Measurements from ENCODE around the gene OR52B4. TPM values are rescaled to one million over a fixed set of nuclear protein-coding genes. Genes with fewer than 3 reads are reported as not detected.
"Not testable (repeated sequence)": the region's sequence is repeated elsewhere in the genome, so short reads cannot be mapped to it uniquely, and the experiment has no call there.

Gene OR52B4
- total RNA-seq, 1 donor from 2014 or later = not detected

DNA sequence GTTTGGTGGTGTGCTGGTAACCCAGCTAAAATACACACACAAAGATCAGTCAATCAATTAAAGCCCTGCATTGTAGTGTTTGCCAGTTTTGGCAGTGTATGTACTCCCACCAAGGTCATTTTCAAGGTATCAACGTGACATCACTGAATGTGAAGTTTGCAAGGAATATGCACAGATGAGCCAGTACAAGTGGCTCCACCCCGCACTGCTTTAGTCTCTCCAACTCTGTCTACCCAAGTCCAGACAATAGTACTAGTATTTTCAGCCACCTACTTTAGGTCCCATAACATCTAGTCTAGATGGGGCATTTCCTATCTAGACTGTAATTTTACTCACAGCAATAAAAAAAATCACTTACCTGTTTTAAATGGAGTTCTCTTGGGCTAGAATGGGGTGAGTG, 22.8 kb downstream of the OR52B4 start:
- H3K4me1 Mint-ChIP-seq (ENCODE audit: low read depth); H3K27me3 Mint-ChIP-seq (ENCODE audit: low read depth); H3K27ac Mint-ChIP-seq; H3K36me3 Mint-ChIP-seq (ENCODE audit: low read depth); intact Hi-C loops (cut with micrococcal nuclease); H3K4me3 Mint-ChIP-seq (ENCODE audit: low read depth); H3K9me3 Mint-ChIP-seq; DNase-seq (ENCODE audit: low spot score): not testable (repeated sequence)

DNA sequence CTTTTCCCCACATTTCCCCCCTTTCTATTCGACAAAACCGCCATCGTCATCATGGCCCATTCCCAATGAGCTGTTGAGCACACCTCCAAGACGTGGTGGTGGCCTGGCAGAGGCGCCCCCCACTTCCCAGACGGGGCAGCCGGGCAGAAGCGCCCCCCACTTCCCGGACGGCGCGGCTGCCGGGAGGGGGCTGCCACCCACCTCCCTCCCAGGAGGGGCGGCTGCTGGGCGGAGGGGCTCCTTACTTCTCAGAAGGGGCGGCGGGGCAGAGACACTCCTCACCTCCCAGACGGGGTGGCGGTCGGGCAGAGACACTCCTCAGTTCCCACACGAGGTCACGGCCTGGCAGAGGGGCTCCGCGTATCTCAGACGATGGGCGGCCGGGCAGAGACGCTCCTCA, 33.8 kb downstream of the OR52B4 start:
- H3K9me3 Mint-ChIP-seq; H3K36me3 Mint-ChIP-seq (ENCODE audit: low read depth); intact Hi-C loops (cut with micrococcal nuclease); H3K4me1 Mint-ChIP-seq (ENCODE audit: low read depth); DNase-seq (ENCODE audit: low spot score); H3K4me3 Mint-ChIP-seq (ENCODE audit: low read depth); H3K27me3 Mint-ChIP-seq (ENCODE audit: low read depth); H3K27ac Mint-ChIP-seq: not testable (repeated sequence)

Other genes with a start within 250 kb of the OR52B4 start
- 31.9 and 34.9 TPM in 2 replicates for gene TRIM21, start 25.3 kb upstream of the OR52B4 start, total RNA-seq
- not detected in 2 replicates for gene OR52K2, start 80.9 kb upstream of the OR52B4 start, total RNA-seq
- gene OR52K1, start 114.3 kb upstream of the OR52B4 start, total RNA-seq = not detected in 2 replicates
- gene OR52M1, start 176.8 kb upstream of the OR52B4 start, total RNA-seq = not detected in 2 replicates
- not detected in 2 replicates for gene OR52I2, start 213.4 kb upstream of the OR52B4 start, total RNA-seq
- gene OR52I1, start 225.7 kb upstream of the OR52B4 start, total RNA-seq = not detected in 2 replicates
- gene TRIM68, start 239.8 kb upstream of the OR52B4 start, total RNA-seq = 10.0 and 11.0 TPM in 2 replicates

Data from activated T-helper 2 cell treated with anti-CD3 and anti-CD28 coated beads, Interferon-gamma antibody, Interleukin-2, Interleukin-4, amounts not matched to agents 10 μg/mL and 5 μg/mL and 100 μg/mL, durations not matched to agents 14 hours and 24 hours and 36 hours (primary cell).